ENCODE data around the gene TMEM150B. TPM values are rescaled to one million over a fixed set of nuclear protein-coding genes. Genes with fewer than 3 reads are reported as not detected.
A peak's percentile ranks its signal among the peaks of the same experiment; 100 is the strongest.

The TMEM150B gene
- polyA plus RNA-seq, 1 of the 3 experiments (the other 2 are of a cell fraction), result not detected

DNA sequence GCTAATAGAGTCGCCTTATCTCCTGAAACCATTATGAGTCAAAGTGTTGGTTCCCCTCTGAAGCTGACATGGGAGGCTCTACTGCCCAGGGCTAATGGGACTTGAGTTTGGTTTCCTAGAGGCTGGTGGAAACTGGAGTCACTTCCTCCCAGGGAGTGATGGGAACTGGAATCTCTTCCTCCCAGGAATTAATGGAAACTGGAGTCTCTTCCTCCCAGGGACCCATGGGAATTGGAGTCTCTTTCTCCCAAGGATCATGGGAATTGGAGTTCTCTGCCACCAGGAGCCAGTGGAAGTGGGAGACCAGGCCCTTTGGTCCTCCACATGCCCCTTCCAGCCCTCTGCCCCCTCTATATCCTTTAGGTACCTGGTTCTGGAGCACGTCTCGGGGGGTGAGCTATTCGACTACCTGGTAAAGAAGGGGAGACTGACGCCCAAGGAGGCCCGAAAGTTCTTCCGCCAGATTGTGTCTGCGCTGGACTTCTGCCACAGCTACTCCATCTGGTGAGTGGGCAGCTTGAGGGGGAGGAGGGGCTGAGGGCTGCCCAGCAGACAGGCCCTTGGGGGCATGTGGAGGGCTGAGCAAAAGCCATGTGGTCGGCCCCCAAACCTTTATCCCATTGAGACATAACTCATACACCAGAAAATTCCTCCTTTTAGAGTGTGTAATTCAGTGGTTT, 35.9 kb downstream of the TMEM150B start:
- peak; percentile 33 for DNase-seq
- no peak overlapping the region for H3K4me2 ChIP-seq
- no peaks in the 10 kb centered on the region for H4K20me1 ChIP-seq (ENCODE audit: insufficient read depth)
- no peaks in the 10 kb centered on the region for H3K27me3 ChIP-seq (ENCODE audit: insufficient read depth)
- ChIA-PET POLR2A (no interaction called here), CTCF (interaction anchor here (3.9 kb wide), 1 partner anchor 12 kb away, joined by 21 read pairs; no protein-coding TSS in a partner anchor)
- peaks cover 10% of the 10 kb centered on the region; the same call in 1 of the 2 replicates for H3K79me2 ChIP-seq (ENCODE audit: insufficient read depth)
- WGBS (ENCODE audit: low lambda C conversion rate), result 100% methylated on average over 7 of the region's 9 CpGs
- H3K9ac ChIP-seq, result no peak overlapping the region
- H3K9me2 ChIP-seq, result no peaks in the 10 kb centered on the region
- H3K4me1 ChIP-seq (ENCODE audit: control insufficient read depth in 1 of 2, insufficient read depth in 2 of 2, low read depth in 1 of 2, low read length in 1 of 2), result peaks cover 0 to 7% of the 10 kb centered on the region in 2 experiments; a peak in 1 of 4 replicates
- H3F3A ChIP-seq (replicated peaks; ENCODE audit: insufficient read depth), result no peaks in the 10 kb centered on the region
- peak; percentile 54 for TF ChIP-seq GABPA (IDR thresholded peaks at IDR 0.05; ENCODE audit: low read depth)
- TF ChIP-seq RFX5 (IDR thresholded peaks at IDR 0.05; ENCODE audit: low read length), result no peak
- H3K36me3 ChIP-seq (replicated peaks in 1 of 2; ENCODE audit: control insufficient read depth in 1 of 2, insufficient read depth in 2 of 2, low read length in 1 of 2), result peaks cover 10 to 14% of the 10 kb centered on the region in 2 experiments
- H3K9me3 ChIP-seq, result no peaks in the 10 kb centered on the region
- H3K4me3 ChIP-seq (ENCODE audit: low read depth in 2 of 2, low read length in 1 of 2), result no peak overlapping the region
- H2AFZ ChIP-seq (ENCODE audit: low read depth), result no peak overlapping the region
- no peak overlapping the region for H3K27ac ChIP-seq (ENCODE audit: low read depth in 2 of 2, low read length in 1 of 2)

- H3K4me2 ChIP-seq, result no peak overlapping the region
- no peaks in the 10 kb centered on the region for H3K27me3 ChIP-seq (ENCODE audit: insufficient read depth)
- no peaks in the 10 kb centered on the region for H4K20me1 ChIP-seq (ENCODE audit: insufficient read depth)
- ChIA-PET CTCF (interaction anchor here (0.7 to 3.9 kb wide), 2 partner anchors 14 to 131 kb away, joined by 3 to 21 read pairs; no protein-coding TSS in a partner anchor), POLR2A (interaction anchor here (1.0 kb wide), 1 partner anchor 97 kb away, joined by 3 read pairs; the partner anchor contains the start of gene TMEM238)
- peaks cover 9 to 10% of the 10 kb centered on the region in 2 experiments for H3K36me3 ChIP-seq (replicated peaks in 1 of 2; ENCODE audit: control insufficient read depth in 1 of 2, insufficient read depth in 2 of 2, low read length in 1 of 2)
- H3K27ac ChIP-seq (ENCODE audit: low read depth in 2 of 2, low read length in 1 of 2), result no peak overlapping the region
- TF ChIP-seq EZH2phosphoT487 (IDR thresholded peaks at IDR 0.05; ENCODE audit: borderline replicate concordance, low read depth) (no peak), YY1 (IDR thresholded peaks at IDR 0.05; ENCODE audit: low read depth) (no peak), TAF1 (IDR thresholded peaks at IDR 0.05; ENCODE audit: borderline replicate concordance, low read depth, low read length) (no peak), USF1 (IDR thresholded peaks at IDR 0.05; ENCODE audit: borderline replicate concordance, low read depth) (no peak)
- TF ChIP-seq, protein P1, sequence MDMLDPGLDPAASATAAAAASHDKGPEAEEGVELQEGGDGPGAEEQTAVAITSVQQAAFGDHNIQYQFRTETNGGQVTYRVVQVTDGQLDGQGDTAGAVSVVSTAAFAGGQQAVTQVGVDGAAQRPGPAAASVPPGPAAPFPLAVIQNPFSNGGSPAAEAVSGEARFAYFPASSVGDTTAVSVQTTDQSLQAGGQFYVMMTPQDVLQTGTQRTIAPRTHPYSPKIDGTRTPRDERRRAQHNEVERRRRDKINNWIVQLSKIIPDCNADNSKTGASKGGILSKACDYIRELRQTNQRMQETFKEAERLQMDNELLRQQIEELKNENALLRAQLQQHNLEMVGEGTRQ (IDR thresholded peaks at IDR 0.05; ENCODE audit: borderline replicate concordance, low read depth, low read length), result no peak
- H3F3A ChIP-seq (replicated peaks; ENCODE audit: insufficient read depth), result no peaks in the 10 kb centered on the region
- no peak overlapping the region for H2AFZ ChIP-seq (ENCODE audit: low read depth)
- peaks cover 10% of the 10 kb centered on the region; the same call in 1 of the 2 replicates for H3K79me2 ChIP-seq (ENCODE audit: insufficient read depth)
- H3K9me3 ChIP-seq, result no peaks in the 10 kb centered on the region
- no peak overlapping the region for H3K4me3 ChIP-seq (ENCODE audit: low read depth in 2 of 2, low read length in 1 of 2)
- H3K4me1 ChIP-seq (ENCODE audit: control insufficient read depth in 1 of 2, insufficient read depth in 2 of 2, low read depth in 1 of 2, low read length in 1 of 2), result peaks cover 0 to 12% of the 10 kb centered on the region in 2 experiments; a peak in 1 of 4 replicates
- 90% methylated on average over 7 of the region's 21 CpGs for WGBS (ENCODE audit: low lambda C conversion rate)
- H3K9ac ChIP-seq, result no peak overlapping the region
- DNase-seq, result no peak
- H3K9me2 ChIP-seq, result no peaks in the 10 kb centered on the region
Observed at GRCh38 chr19:55287361-55288079, 37.6 kb downstream of the TMEM150B start.
